Neural crest cell (in vitro differentiated cells): ENCODE data around the gene HES5. TPM values are rescaled to one million over a fixed set of nuclear protein-coding genes. Genes with fewer than 3 reads are reported as not detected.

Experiments
- DNase-seq: peaks from one replicate; pipeline ENCODE4 v3.0.0; 2021; ENCODE audit warnings: low read depth, mixed read lengths, low spot score
- H3K27ac Mint-ChIP-seq: one replicate; pipeline ENCODE4 v1.8.0; 2021; ENCODE audit warnings: mild to moderate bottlenecking, mixed read lengths; ENCODE audit not compliant: unreplicated experiment
- H3K27me3 Mint-ChIP-seq: 2 replicates; pipeline ENCODE4 v1.8.0; 2021; ENCODE audit warnings: low read depth, mild to moderate bottlenecking, mixed read lengths
- H3K36me3 Mint-ChIP-seq: 2 replicates; pipeline ENCODE4 v1.8.0; 2021; ENCODE audit warnings: low read depth, mild to moderate bottlenecking, mixed read lengths
- H3K4me1 Mint-ChIP-seq: 2 replicates; pipeline ENCODE4 v1.8.0; 2021; ENCODE audit warnings: mixed read lengths
- H3K4me3 Mint-ChIP-seq: one replicate; pipeline ENCODE4 v1.8.0; 2021; ENCODE audit warnings: mild to moderate bottlenecking, mixed read lengths
- H3K9me3 Mint-ChIP-seq: 2 replicates; pipeline ENCODE4 v1.8.0; 2021; ENCODE audit warnings: mixed read lengths
- total RNA-seq: library from RNA; stranded (reverse); gene quantifications from 2 replicates; pipeline ENCODE4 v1.2.1, GENCODE V29; 2021
- TF ChIP-seq, protein P1 (sequence below): fragments of 200-600 bp; sonication (generic); conservative IDR thresholded peaks from 2 replicates; pipeline ENCODE4 v1.5.0; 2021; ENCODE audit warnings: antibody characterized with exemption, mild to moderate bottlenecking

HES5 gene
- total RNA-seq, 1 donor from 2014 or later, result 92.2 TPM

DNA sequence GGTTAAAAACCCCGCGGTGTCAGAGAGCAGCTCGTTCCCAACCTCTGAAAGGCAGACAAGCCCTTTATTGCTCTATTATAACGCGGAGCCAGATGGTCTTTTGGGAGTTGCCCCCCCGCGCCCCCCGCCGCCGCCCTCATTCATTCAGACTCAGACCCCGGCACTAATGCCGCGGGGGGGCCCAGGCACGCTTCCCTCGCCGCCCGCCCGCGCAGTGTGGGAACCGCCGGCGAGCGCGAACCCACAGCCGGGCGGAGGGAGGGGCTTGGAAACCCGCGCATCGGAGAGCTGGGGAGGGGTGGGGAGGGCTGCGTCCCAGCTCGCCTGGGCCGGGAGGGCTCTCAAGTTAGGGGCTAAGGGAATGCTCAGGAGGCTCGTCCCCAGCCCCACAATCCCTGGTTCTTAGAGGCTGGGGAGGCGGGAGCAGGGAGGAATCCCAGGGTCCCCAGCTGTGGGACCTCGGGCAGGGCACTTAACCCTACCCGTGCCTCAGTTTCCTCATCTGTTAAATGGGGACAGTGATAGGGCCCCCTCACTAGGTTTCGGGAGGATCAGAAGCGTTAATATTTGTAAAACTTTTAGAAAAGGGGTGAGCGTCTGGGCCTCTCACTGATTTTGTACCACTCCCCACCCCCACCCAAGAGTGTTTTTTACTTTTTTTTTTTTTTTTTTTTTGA, 10.9 kb upstream of the HES5 start:
- Mint-ChIP-seq H3K4me3 (peak overlapping the region; percentile 82), H3K27ac (no peak overlapping the region), H3K36me3 (no peaks in the 10 kb centered on the region), H3K9me3 (no peaks in the 10 kb centered on the region), H3K4me1 (peaks cover 33% of the 10 kb centered on the region), H3K27me3 (peaks cover 9% of the 10 kb centered on the region)
- TF ChIP-seq, protein P1, sequence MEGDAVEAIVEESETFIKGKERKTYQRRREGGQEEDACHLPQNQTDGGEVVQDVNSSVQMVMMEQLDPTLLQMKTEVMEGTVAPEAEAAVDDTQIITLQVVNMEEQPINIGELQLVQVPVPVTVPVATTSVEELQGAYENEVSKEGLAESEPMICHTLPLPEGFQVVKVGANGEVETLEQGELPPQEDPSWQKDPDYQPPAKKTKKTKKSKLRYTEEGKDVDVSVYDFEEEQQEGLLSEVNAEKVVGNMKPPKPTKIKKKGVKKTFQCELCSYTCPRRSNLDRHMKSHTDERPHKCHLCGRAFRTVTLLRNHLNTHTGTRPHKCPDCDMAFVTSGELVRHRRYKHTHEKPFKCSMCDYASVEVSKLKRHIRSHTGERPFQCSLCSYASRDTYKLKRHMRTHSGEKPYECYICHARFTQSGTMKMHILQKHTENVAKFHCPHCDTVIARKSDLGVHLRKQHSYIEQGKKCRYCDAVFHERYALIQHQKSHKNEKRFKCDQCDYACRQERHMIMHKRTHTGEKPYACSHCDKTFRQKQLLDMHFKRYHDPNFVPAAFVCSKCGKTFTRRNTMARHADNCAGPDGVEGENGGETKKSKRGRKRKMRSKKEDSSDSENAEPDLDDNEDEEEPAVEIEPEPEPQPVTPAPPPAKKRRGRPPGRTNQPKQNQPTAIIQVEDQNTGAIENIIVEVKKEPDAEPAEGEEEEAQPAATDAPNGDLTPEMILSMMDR, result no peak
- peak; percentile 58 for DNase-seq

DNA sequence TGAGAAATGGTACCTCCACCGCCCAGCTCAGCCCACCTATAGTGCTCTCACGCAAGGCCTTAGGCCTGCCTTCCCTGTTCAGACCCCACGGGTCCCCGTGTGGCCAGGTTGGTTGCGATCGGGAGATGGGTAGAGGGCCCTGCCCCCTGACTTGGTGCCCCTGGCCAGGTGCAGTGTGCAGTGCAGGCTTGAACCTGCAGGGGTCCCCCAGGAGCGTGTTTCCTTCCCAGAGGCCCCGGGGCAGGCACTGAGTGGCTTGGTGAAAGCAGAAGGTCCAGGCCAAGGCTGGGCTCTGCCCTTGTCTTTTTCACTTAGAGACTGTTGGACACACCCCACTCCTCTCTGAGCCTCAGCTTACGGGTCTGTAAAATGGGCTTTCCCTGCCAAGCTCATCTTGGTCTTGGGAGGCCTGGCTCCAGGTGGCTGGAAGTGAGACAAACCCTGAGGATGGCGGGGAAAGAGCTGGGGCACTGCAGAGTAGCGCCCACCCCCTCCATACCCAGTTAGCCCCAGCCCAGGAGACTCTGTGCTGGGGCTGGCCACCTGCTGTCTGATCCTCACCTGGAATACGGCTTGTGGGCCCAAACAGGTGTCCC, 9.3 kb upstream of the HES5 start:
- no peak overlapping the region for H3K27ac Mint-ChIP-seq
- H3K27me3 Mint-ChIP-seq, result peaks cover 20% of the 10 kb centered on the region
- TF ChIP-seq, protein P1, result peak; percentile 51
- no peaks in the 10 kb centered on the region for H3K9me3 Mint-ChIP-seq
- peaks cover 35% of the 10 kb centered on the region for H3K4me1 Mint-ChIP-seq
- H3K36me3 Mint-ChIP-seq, result no peaks in the 10 kb centered on the region
- no peak overlapping the region for H3K4me3 Mint-ChIP-seq
- DNase-seq, result peak; percentile 43

DNA sequence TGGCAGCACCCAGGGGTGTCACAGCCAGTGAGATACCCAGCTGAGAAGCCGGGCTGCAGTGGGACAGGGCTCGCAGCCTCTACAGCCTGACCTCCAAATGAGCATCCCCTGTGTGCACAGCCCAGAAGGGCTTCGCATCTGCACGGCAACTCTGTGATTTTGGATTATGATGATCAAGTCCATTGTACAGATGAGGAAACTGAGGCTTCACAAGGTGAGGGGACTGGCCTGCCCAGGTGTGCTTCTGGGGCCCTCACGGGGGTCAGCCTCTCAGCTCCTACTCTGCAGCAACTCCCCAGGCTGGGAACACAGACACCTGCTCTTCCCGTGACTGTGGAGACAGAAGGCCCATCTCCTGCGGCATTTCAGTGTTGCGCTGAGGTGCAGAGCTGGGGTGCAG, 8.8 kb upstream of the HES5 start:
- no peaks in the 10 kb centered on the region for H3K9me3 Mint-ChIP-seq
- H3K4me1 Mint-ChIP-seq, result peaks cover 33% of the 10 kb centered on the region
- H3K27me3 Mint-ChIP-seq, result peaks cover 23% of the 10 kb centered on the region
- no peak overlapping the region for H3K27ac Mint-ChIP-seq
- no peaks in the 10 kb centered on the region for H3K36me3 Mint-ChIP-seq
- no peak overlapping the region for H3K4me3 Mint-ChIP-seq
- no peak for DNase-seq
- TF ChIP-seq, protein P1, result no peak

DNA sequence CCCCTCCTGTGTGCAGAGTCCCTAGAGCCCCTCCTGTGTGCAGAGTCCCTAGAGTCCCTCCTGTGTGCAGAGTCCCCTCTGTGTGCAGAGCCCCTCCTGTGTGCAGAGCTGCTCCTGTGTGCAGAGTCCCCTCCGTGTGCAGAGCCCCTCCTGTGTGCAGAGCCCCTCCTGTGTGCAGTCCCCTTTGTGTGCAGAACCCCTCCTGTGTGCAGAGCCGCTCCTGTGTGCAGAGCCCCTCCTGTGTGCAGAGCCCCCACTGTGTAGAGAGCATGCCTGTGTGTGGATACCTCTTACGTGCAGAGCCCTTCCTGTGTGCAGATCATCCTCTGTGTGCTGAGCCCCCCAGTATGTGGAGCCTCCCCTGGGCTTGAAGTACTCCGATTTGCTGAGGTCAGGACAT, 8.3 kb upstream of the HES5 start:
- Mint-ChIP-seq H3K27me3 (peaks cover 28% of the 10 kb centered on the region), H3K9me3 (no peaks in the 10 kb centered on the region), H3K36me3 (no peaks in the 10 kb centered on the region), H3K4me1 (peaks cover 35% of the 10 kb centered on the region), H3K4me3 (no peak overlapping the region), H3K27ac (no peak overlapping the region)
- TF ChIP-seq, protein P1, result no peak
- no peak for DNase-seq

DNA sequence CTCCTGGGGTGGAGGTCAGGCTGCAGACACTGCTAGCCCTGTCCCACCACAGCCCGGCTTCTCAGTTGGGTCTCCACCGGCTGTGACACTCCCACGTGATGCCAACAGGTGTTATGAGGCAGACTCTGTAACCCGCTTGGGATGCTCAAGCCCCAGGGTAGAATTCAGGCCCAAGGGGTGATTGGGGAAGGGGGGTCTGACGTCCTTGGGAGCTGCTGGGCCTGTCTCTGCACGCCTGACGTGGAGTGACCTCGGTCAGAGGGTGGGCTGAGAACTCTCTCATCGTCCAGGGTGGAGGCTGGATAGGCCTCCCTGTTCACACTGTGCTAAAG, 7.7 kb upstream of the HES5 start:
- peaks cover 42% of the 10 kb centered on the region for H3K4me1 Mint-ChIP-seq
- TF ChIP-seq, protein P1, result no peak
- no peaks in the 10 kb centered on the region for H3K36me3 Mint-ChIP-seq
- no peak overlapping the region for H3K4me3 Mint-ChIP-seq
- no peak for DNase-seq
- H3K27ac Mint-ChIP-seq, result no peak overlapping the region
- no peaks in the 10 kb centered on the region for H3K9me3 Mint-ChIP-seq
- peaks cover 34% of the 10 kb centered on the region for H3K27me3 Mint-ChIP-seq
